IMR-90 (cell line): ENCODE measurements around the gene RAD51AP2. TPM values are rescaled to one million over a fixed set of nuclear protein-coding genes. Genes with fewer than 3 reads are reported as not detected.

Experiments used
- ATAC-seq: fragments of 200-7000 bp; cut with Tn5 transposase; 2 replicates; pipeline ENCODE4 v1.9.1; 2020; ENCODE audit warnings: low read depth, mild to moderate bottlenecking, moderate library complexity
- BruUV-seq: library from RNA; stranded (reverse); fragments of 400-500 nt; replicated peaks from 2 replicates; lab custom pipeline; 2021; lab: Mats Ljungman, UMichigan
- CTCF ChIA-PET: fragments of 300-600 bp; formaldehyde crosslinking; extraction: SDS; loops from one replicate; lab custom pipeline; 2021; ENCODE audit warnings: antibody characterized with exemption; lab: Yijun Ruan, JAX
- POLR2A ChIA-PET: fragments of 300-600 bp; sonication (Branson Sonifier 250); formaldehyde crosslinking; loops from one replicate; lab custom pipeline; 2022; ENCODE audit warnings: antibody characterized with exemption; ENCODE audit not compliant: unreplicated experiment; lab: Charles Lee
- DNase-seq: peaks from one replicate; pipeline ENCODE4 v3.0.0; 2013
- H2AFZ ChIP-seq: replicated peaks from 2 replicates; pipeline ENCODE3; 2013; ENCODE audit warnings: low read length, mild to moderate bottlenecking; ENCODE audit not compliant: poor library complexity
- H2AK5ac ChIP-seq: 2 replicates; pipeline ENCODE4 v1.6.1; 2013; ENCODE audit warnings: low read depth, low read length, inconsistent platforms
- H2AK9ac ChIP-seq: replicated peaks from 2 replicates; pipeline ENCODE3; 2013; ENCODE audit warnings: mild to moderate bottlenecking, low read depth, low read length, moderate library complexity; ENCODE audit not compliant: poor library complexity
- H2BK120ac ChIP-seq: 2 replicates; pipeline ENCODE4 v1.6.1; 2013; ENCODE audit warnings: low read depth, low read length, inconsistent platforms
- H2BK15ac ChIP-seq: 3 replicates; pipeline ENCODE4 v1.6.1; 2013; ENCODE audit warnings: low read depth, low read length, inconsistent platforms
- H2BK20ac ChIP-seq: 2 replicates; pipeline ENCODE4 v1.6.1; 2013; ENCODE audit warnings: low read depth, mild to moderate bottlenecking, inconsistent platforms, low read length, moderate library complexity
- H2BK5ac ChIP-seq: 2 replicates; pipeline ENCODE4 v1.6.1; 2013; ENCODE audit warnings: mild to moderate bottlenecking, low read depth, low read length, inconsistent platforms; ENCODE audit not compliant: poor library complexity, severe bottlenecking
- H3K14ac ChIP-seq: replicated peaks from 2 replicates; pipeline ENCODE4 v1.6.1; 2013; ENCODE audit warnings: low read depth, low read length, inconsistent platforms
- H3K18ac ChIP-seq: 2 replicates; pipeline ENCODE4 v1.6.1; 2013; ENCODE audit warnings: low read depth, low read length, control low read depth
- H3K23ac ChIP-seq: 2 replicates; pipeline ENCODE4 v1.6.1; 2013; ENCODE audit warnings: low read depth, low read length, inconsistent platforms
- H3K27ac ChIP-seq: 2 replicates; pipeline ENCODE4 v1.5.1; 2013; ENCODE audit warnings: mild to moderate bottlenecking, control low read depth, low read length; ENCODE audit not compliant: insufficient read depth
- H3K27me3 ChIP-seq: 2 replicates; pipeline ENCODE4 v1.6.1; 2013; ENCODE audit warnings: low read length; ENCODE audit not compliant: control insufficient read depth, insufficient read depth
- H3K36me3 ChIP-seq: 2 replicates; pipeline ENCODE4 v1.6.1; 2013; ENCODE audit warnings: low read length, mixed read lengths; ENCODE audit not compliant: control insufficient read depth, insufficient read depth
- H3K4ac ChIP-seq: 2 replicates; pipeline ENCODE4 v1.6.1; 2013; ENCODE audit warnings: low read depth, low read length, inconsistent platforms
- H3K4me1 ChIP-seq: 2 replicates; pipeline ENCODE4 v1.6.1; 2013; ENCODE audit warnings: low read length, mixed read lengths; ENCODE audit not compliant: control insufficient read depth, insufficient read depth
- H3K4me2 ChIP-seq: 2 replicates; pipeline ENCODE4 v1.6.1; 2013; ENCODE audit warnings: low read depth, mild to moderate bottlenecking, control low read depth, low read length, moderate library complexity
- H3K4me3 ChIP-seq: 2 replicates; pipeline ENCODE4 v1.5.1; 2013; ENCODE audit warnings: low read depth, mild to moderate bottlenecking, control low read depth, low read length, moderate library complexity; ENCODE audit not compliant: insufficient read depth
- H3K56ac ChIP-seq: 2 replicates; pipeline ENCODE4 v1.6.1; 2013; ENCODE audit warnings: low read length, inconsistent platforms; ENCODE audit not compliant: insufficient read depth; ENCODE audit errors: extremely low read depth
- H3K79me1 ChIP-seq, 2 experiments: 2 replicates each; pipeline ENCODE4 v1.6.1; 2013; ENCODE audit warnings: low read length in 2 of 2, inconsistent platforms in 1 of 2, low read depth in 1 of 2
- H3K9ac ChIP-seq: 2 replicates; pipeline ENCODE4 v1.6.1; 2013; ENCODE audit warnings: low read depth, low read length, control low read depth
- H3K9me1 ChIP-seq: 2 replicates; pipeline ENCODE4 v1.6.1; 2013; ENCODE audit warnings: low read length, inconsistent platforms; ENCODE audit not compliant: insufficient read depth
- H3K9me3 ChIP-seq: 2 replicates; pipeline ENCODE4 v1.6.1; 2013; ENCODE audit warnings: low read length; ENCODE audit not compliant: control insufficient read depth, insufficient read depth
- H4K20me1 ChIP-seq: 2 replicates; pipeline ENCODE4 v1.6.1; 2013; ENCODE audit warnings: low read length, inconsistent platforms; ENCODE audit not compliant: insufficient read depth
- H4K5ac ChIP-seq: 2 replicates; pipeline ENCODE4 v1.6.1; 2013; ENCODE audit warnings: mild to moderate bottlenecking, low read depth, low read length, control low read depth
- H4K8ac ChIP-seq, 2 experiments: 2 replicates each; pipeline ENCODE4 v1.6.1; 2013; ENCODE audit warnings: low read depth in 2 of 2, low read length in 2 of 2, control low read depth in 1 of 2, inconsistent platforms in 1 of 2
- H4K91ac ChIP-seq: 2 replicates; pipeline ENCODE4 v1.6.1; 2013; ENCODE audit warnings: low read depth, low read length, inconsistent platforms; ENCODE audit not compliant: insufficient read depth
- CEBPB ChIP-seq: IDR thresholded peaks from 2 replicates; pipeline ENCODE4 v1.6.1; 2012; ENCODE audit warnings: low read depth, low read length, improper control_type of control experiment
- CHD1 ChIP-seq: IDR thresholded peaks from 2 replicates; pipeline ENCODE4 v1.6.1; 2012; ENCODE audit warnings: low read depth, low read length, improper control_type of control experiment
- FOS ChIP-seq: fragments of 150-350 bp; IDR thresholded peaks from 2 replicates; pipeline ENCODE4 v1.6.1; 2016; ENCODE audit warnings: low read depth, low read length
- MAFK ChIP-seq: IDR thresholded peaks from 2 replicates; pipeline ENCODE4 v1.6.1; 2012; ENCODE audit warnings: low read depth, low read length, improper control_type of control experiment
- MAZ ChIP-seq: IDR thresholded peaks from 2 replicates; pipeline ENCODE4 v1.6.1; 2012; ENCODE audit warnings: low read depth, mild to moderate bottlenecking, low read length, improper control_type of control experiment, moderate library complexity, borderline replicate concordance
- MXI1 ChIP-seq: IDR thresholded peaks from 2 replicates; pipeline ENCODE4 v1.6.1; 2012; ENCODE audit warnings: low read depth, mild to moderate bottlenecking, low read length, moderate library complexity, borderline replicate concordance
- NFE2L2 ChIP-seq: fragments of 150-350 bp; IDR thresholded peaks from 2 replicates; pipeline ENCODE4 v1.6.1; 2016; ENCODE audit warnings: low read depth, mild to moderate bottlenecking, low read length
- POLR2A ChIP-seq: IDR thresholded peaks from 2 replicates; pipeline ENCODE4 v1.6.1; 2012; ENCODE audit warnings: mild to moderate bottlenecking, low read depth, low read length
- RAD21 ChIP-seq: IDR thresholded peaks from 2 replicates; pipeline ENCODE4 v1.6.1; 2012; ENCODE audit warnings: low read length, improper control_type of control experiment
- RCOR1 ChIP-seq: IDR thresholded peaks from 2 replicates; pipeline ENCODE4 v1.6.1; 2012; ENCODE audit warnings: mild to moderate bottlenecking, low read length, improper control_type of control experiment; ENCODE audit not compliant: insufficient replicate concordance
- RFX5 ChIP-seq: IDR thresholded peaks from 2 replicates; pipeline ENCODE4 v1.8.0; 2012; ENCODE audit warnings: low read depth, mild to moderate bottlenecking, low read length, moderate library complexity
- SMC3 ChIP-seq: fragments of 150-350 bp; IDR thresholded peaks from 2 replicates; pipeline ENCODE4 v1.6.1; 2016; ENCODE audit warnings: low read depth, mild to moderate bottlenecking, antibody characterized with exemption, low read length, moderate library complexity
- WGBS, 2 experiments: methylation state at CpG; one replicate each; pipeline versions ENCODE4 v1.1.5 to v1.1.7; 2013; ENCODE audit warnings: missing lambda C conversion rate in 2 of 2; ENCODE audit not compliant: insufficient read length in 1 of 2; ENCODE audit errors: extremely low coverage in 2 of 2; 5-methylcytosine and 5-hydroxymethylcytosine counted together
- dilution Hi-C: fragments of 300-500 bp; cut with HindIII; formaldehyde crosslinking; loops from one replicate; pipeline ENCODE4 v1.14.3; 2018; ENCODE audit warnings: low sequenced_read_pairs; ENCODE audit not compliant: unreplicated experiment
- in situ Hi-C: fragments of 300-500 bp; cut with MboI; formaldehyde crosslinking; loops from 3 replicates; pipeline ENCODE4 v1.14.3; 2019; ENCODE audit warnings: low sequenced_read_pairs, inconsistent platforms, mixed read lengths
- intact Hi-C: fragments of 100-400 bp; cut with micrococcal nuclease; formaldehyde crosslinking; loops from 2 replicates; pipeline ENCODE4 v1.10.0; 2022
- polyA plus RNA-seq, 3 experiments: library from polyadenylated mRNA; depleted of rRNA; stranded (reverse); fragments of >200 nt; gene quantifications; 2 replicates each; pipeline ENCODE4 v1.2.3, GENCODE V29; 2012; ENCODE audit warnings: low replicate concordance in 1 of 3
- total RNA-seq: library from RNA; depleted of rRNA; stranded (reverse); fragments of >200 nt; gene quantifications from 2 replicates; pipeline ENCODE4 v1.2.3, GENCODE V29; 2012
- TF ChIP-seq, protein P1 (sequence below): fragments of 150-350 bp; IDR thresholded peaks from 2 replicates; pipeline ENCODE4 v1.6.1; 2016; ENCODE audit warnings: low read depth, mild to moderate bottlenecking, low read length, moderate library complexity, borderline replicate concordance
- TF ChIP-seq, protein P2 (sequence below): fragments of 150-350 bp; IDR thresholded peaks from 2 replicates; pipeline ENCODE4 v1.6.1; 2017; ENCODE audit warnings: mild to moderate bottlenecking, antibody characterized with exemption, low read length, low read depth
- TF ChIP-seq, protein P3 (sequence below): conservative IDR thresholded peaks from 2 replicates; pipeline ENCODE4 v1.5.1; 2012; ENCODE audit warnings: mild to moderate bottlenecking, low read depth, low read length, improper control_type of control experiment

RAD51AP2 gene
- total and polyA plus RNA-seq, 2 of the 4 experiments (the other 2 are of a cell fraction), result not detected

DNA sequence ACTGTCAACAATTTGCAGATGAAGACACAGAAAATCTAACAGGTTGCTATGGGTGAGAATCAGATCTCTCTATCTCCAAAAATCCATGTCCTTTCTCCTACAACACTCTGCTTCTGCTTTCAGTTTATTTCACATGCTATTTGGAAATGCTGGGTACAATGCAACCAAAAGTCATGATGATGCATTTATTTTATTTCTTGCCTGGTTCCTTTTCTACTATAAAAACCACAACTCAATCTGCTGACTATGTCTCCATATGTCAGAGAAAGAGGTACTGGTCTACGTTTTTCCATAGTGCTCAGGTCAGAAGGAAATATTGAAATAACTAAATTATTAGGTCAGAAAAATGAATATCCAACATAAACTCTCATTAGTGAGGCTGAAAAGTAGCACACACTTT lies 20.5 kb downstream of the RAD51AP2 start:
- TF ChIP-seq, protein P1, sequence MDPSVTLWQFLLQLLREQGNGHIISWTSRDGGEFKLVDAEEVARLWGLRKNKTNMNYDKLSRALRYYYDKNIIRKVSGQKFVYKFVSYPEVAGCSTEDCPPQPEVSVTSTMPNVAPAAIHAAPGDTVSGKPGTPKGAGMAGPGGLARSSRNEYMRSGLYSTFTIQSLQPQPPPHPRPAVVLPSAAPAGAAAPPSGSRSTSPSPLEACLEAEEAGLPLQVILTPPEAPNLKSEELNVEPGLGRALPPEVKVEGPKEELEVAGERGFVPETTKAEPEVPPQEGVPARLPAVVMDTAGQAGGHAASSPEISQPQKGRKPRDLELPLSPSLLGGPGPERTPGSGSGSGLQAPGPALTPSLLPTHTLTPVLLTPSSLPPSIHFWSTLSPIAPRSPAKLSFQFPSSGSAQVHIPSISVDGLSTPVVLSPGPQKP, result no peak
- TF ChIP-seq, protein P2, sequence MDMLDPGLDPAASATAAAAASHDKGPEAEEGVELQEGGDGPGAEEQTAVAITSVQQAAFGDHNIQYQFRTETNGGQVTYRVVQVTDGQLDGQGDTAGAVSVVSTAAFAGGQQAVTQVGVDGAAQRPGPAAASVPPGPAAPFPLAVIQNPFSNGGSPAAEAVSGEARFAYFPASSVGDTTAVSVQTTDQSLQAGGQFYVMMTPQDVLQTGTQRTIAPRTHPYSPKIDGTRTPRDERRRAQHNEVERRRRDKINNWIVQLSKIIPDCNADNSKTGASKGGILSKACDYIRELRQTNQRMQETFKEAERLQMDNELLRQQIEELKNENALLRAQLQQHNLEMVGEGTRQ, result no peak
- TF ChIP-seq NFE2L2, result no peak
- TF ChIP-seq RAD21, result no peak
- no peak for TF ChIP-seq SMC3
- no peak for TF ChIP-seq RCOR1
- TF ChIP-seq RFX5, result no peak
- no peak for TF ChIP-seq FOS
- TF ChIP-seq MAZ, result no peak
- TF ChIP-seq, protein P3, sequence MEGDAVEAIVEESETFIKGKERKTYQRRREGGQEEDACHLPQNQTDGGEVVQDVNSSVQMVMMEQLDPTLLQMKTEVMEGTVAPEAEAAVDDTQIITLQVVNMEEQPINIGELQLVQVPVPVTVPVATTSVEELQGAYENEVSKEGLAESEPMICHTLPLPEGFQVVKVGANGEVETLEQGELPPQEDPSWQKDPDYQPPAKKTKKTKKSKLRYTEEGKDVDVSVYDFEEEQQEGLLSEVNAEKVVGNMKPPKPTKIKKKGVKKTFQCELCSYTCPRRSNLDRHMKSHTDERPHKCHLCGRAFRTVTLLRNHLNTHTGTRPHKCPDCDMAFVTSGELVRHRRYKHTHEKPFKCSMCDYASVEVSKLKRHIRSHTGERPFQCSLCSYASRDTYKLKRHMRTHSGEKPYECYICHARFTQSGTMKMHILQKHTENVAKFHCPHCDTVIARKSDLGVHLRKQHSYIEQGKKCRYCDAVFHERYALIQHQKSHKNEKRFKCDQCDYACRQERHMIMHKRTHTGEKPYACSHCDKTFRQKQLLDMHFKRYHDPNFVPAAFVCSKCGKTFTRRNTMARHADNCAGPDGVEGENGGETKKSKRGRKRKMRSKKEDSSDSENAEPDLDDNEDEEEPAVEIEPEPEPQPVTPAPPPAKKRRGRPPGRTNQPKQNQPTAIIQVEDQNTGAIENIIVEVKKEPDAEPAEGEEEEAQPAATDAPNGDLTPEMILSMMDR, result no peak
- TF ChIP-seq MAFK, result no peak
- no peak for TF ChIP-seq POLR2A
- no peak for TF ChIP-seq CHD1
- no peak for TF ChIP-seq CEBPB
- TF ChIP-seq MXI1, result no peak
- BruUV-seq, result no TSS peak

More for the DNA sequence above, 20.5 kb downstream of the RAD51AP2 start:
- Histone ChIP-seq H3K27ac (no peak overlapping the region), H3K27me3 (no peaks in the 10 kb centered on the region), H3K56ac (no peak overlapping the region), H3K9me3 (no peaks in the 10 kb centered on the region), H2BK20ac (no peak overlapping the region), H3K79me1 (no peaks in the 10 kb centered on the region), H3K9me1 (no peaks in the 10 kb centered on the region), H2BK15ac (no peak overlapping the region), H4K8ac (no peak overlapping the region), H3K23ac (no peak overlapping the region), H2AFZ (no peak overlapping the region), H3K4ac (no peak overlapping the region), H2BK5ac (no peak overlapping the region), H3K14ac (no peak overlapping the region), H3K4me2 (no peak overlapping the region), H3K18ac (no peak overlapping the region), H4K91ac (no peak overlapping the region), H4K20me1 (no peaks in the 10 kb centered on the region), H3K9ac (no peak overlapping the region), H3K36me3 (no peaks in the 10 kb centered on the region), H3K4me3 (no peak overlapping the region), H2BK120ac (no peak overlapping the region), H2AK9ac (no peak overlapping the region), H2AK5ac (no peak overlapping the region), H3K4me1 (no peaks in the 10 kb centered on the region), H4K5ac (no peak overlapping the region)
- intact Hi-C loops (no loop called here), in situ Hi-C loops (no loop called here), dilution Hi-C loops (no loop called here)
- CTCF ChIA-PET, result no interaction called here
- POLR2A ChIA-PET, result no interaction called here
- no CpG with 5 or more reads among the region's 1 CpG for WGBS, 2 experiments
- no peak for DNase-seq
- ATAC-seq, result no peak
